OCI-LY7 (cell line): ENCODE results near the gene IQSEC1. TPM values are rescaled to one million over a fixed set of nuclear protein-coding genes. Genes with fewer than 3 reads are reported as not detected.
A peak's percentile ranks its signal among the peaks of the same experiment; 100 is the strongest.

Source experiments
- BruUV-seq: library from RNA; stranded (reverse); fragments of 400-500 nt; replicated peaks from 2 replicates; lab custom pipeline; 2021; lab: Mats Ljungman, UMichigan
- CTCF ChIA-PET: fragments of 300-600 bp; sonication (Branson Sonifier 250); formaldehyde crosslinking; loops from one replicate; lab custom pipeline; 2022; ENCODE audit warnings: antibody characterized with exemption; ENCODE audit not compliant: unreplicated experiment; lab: Charles Lee
- POLR2A ChIA-PET: fragments of 300-600 bp; sonication (Branson Sonifier 250); formaldehyde crosslinking; loops from one replicate; lab custom pipeline; 2022; ENCODE audit warnings: antibody characterized with exemption; lab: Charles Lee
- DNase-seq: peaks from one replicate; pipeline ENCODE4 v3.0.0-alpha.2; 2015; ENCODE audit warnings: low spot score
- H2AFZ ChIP-seq: fragments of 200-600 bp; sonication (generic), shearing (Covaris generic); 2 replicates; pipeline ENCODE4 v1.6.1; 2014; ENCODE audit warnings: mild to moderate bottlenecking, antibody characterized with exemption, low read length, moderate library complexity
- H3K27ac ChIP-seq: fragments of 200-600 bp; sonication (generic); 2 replicates; pipeline ENCODE4 v1.5.1; 2014; ENCODE audit warnings: mixed run types, low read depth, mild to moderate bottlenecking, moderate library complexity, low read length, inconsistent platforms; ENCODE audit not compliant: poor library complexity, severe bottlenecking
- H3K36me3 ChIP-seq: fragments of 200-600 bp; sonication (generic); 2 replicates; pipeline ENCODE4 v1.6.1; 2014; ENCODE audit warnings: mild to moderate bottlenecking, antibody characterized with exemption, low read length, moderate library complexity, mixed read lengths; ENCODE audit not compliant: insufficient read depth
- H3K4me1 ChIP-seq: fragments of 200-600 bp; sonication (generic); 2 replicates; pipeline ENCODE4 v1.5.1; 2014; ENCODE audit warnings: mild to moderate bottlenecking, low read length; ENCODE audit not compliant: insufficient read depth, poor library complexity, severe bottlenecking
- H3K4me2 ChIP-seq: fragments of 200-600 bp; sonication (generic); 2 replicates; pipeline ENCODE4 v1.6.1; 2014; ENCODE audit warnings: mild to moderate bottlenecking, low read length
- H3K4me3 ChIP-seq: fragments of 200-600 bp; sonication (generic); 2 replicates; pipeline ENCODE4 v1.5.1; 2014; ENCODE audit warnings: mild to moderate bottlenecking, low read depth, low read length; ENCODE audit not compliant: poor library complexity, severe bottlenecking
- H3K79me2 ChIP-seq: fragments of 200-600 bp; sonication (generic); 2 replicates; pipeline ENCODE4 v1.6.1; 2016; ENCODE audit warnings: low read depth, mild to moderate bottlenecking, low read length, moderate library complexity, mixed read lengths; ENCODE audit not compliant: insufficient read depth
- H3K9me2 ChIP-seq: fragments of 200-600 bp; sonication (generic); 2 replicates; pipeline ENCODE4 v1.6.1; 2016; ENCODE audit warnings: mild to moderate bottlenecking, low read length, mixed read lengths; ENCODE audit not compliant: insufficient read depth
- H3K9me3 ChIP-seq: fragments of 200-600 bp; sonication (generic); 2 replicates; pipeline ENCODE4 v1.6.1; 2014; ENCODE audit warnings: mild to moderate bottlenecking, mixed run types, low read length, mixed read lengths
- H4K20me1 ChIP-seq: fragments of 200-600 bp; sonication (generic); 2 replicates; pipeline ENCODE4 v1.6.1; 2014; ENCODE audit warnings: mild to moderate bottlenecking, antibody characterized with exemption, low read length, moderate library complexity, mixed read lengths; ENCODE audit not compliant: insufficient read depth
- CTCF ChIP-seq: fragments of 200-600 bp; sonication (generic); conservative IDR thresholded peaks from 2 replicates; pipeline ENCODE4 v1.5.1; 2014; ENCODE audit warnings: mild to moderate bottlenecking, antibody characterized with exemption, low read length, moderate library complexity, mixed read lengths
- EZH2phosphoT487 ChIP-seq: fragments of 200-600 bp; sonication (generic); IDR thresholded peaks from 2 replicates; pipeline ENCODE4 v1.6.1; 2018; ENCODE audit warnings: low read depth, borderline replicate concordance, mild to moderate bottlenecking, mixed run types, antibody characterized with exemption, low read length, moderate library complexity, mixed read lengths
- intact Hi-C: fragments of 100-400 bp; cut with micrococcal nuclease; formaldehyde crosslinking; loops from one replicate; pipeline ENCODE4 v1.10.0; 2022; ENCODE audit not compliant: unreplicated experiment
- total RNA-seq, 2 experiments: library from RNA; depleted of rRNA in 1 of 2; stranded (reverse); fragments of >200 nt in 1 of 2; shearing (Covaris generic) in 1 of 2; gene quantifications; 2 replicates each; pipeline ENCODE4 v1.2.3, GENCODE V29; 2014 to 2022

Gene IQSEC1
- total RNA-seq, 2 experiments from 2014 or later: 25.2 to 70.1 TPM

DNA sequence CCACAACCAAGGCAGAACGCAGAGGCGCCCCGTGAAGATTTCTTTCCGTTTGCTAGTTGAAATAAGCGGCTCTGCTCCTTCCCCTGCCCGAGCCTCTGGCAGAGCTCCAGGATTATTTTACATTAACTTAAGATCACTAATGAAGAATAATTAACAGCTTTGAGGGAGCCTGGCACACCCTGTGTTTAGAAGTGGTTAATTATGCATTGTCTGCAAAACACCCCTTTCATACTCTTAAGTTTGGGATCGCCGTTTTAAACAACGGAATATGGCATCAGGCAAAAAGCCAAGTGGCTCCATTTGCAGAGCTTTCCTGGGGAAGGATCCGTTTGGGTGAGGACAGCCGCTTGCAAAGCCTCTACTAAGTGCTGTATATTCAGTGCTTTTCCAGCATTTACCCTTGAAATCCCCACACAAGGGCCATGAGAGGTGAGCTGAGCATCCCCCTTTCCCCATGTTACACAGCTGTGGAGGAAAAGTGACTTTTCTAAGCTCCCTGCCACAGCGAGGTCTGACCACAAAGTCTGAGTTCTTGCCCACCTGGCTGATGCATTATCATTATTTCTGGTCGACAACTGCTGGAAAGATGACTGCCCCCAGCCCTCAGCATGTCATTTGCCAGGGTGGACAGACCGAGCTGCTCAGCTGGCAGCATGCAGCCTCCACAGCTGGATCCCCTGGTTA lies 33.9 kb downstream of the IQSEC1 start:
- H4K20me1 ChIP-seq: no peaks in the 10 kb centered on the region
- no peaks in the 10 kb centered on the region for H3K9me3 ChIP-seq
- H3K36me3 ChIP-seq: peaks cover 19% of the 10 kb centered on the region; the same call in 1 of the 2 replicates
- H3K27ac ChIP-seq: no peak overlapping the region
- POLR2A ChIA-PET: interaction anchor here (0.6 to 2.1 kb wide), 8 partner anchors 9 to 150 kb away, joined by 3 to 6 read pairs (median 4); no protein-coding TSS in a partner anchor
- intact Hi-C loops: no loop called here
- no TSS peak for BruUV-seq
- peaks cover 36% of the 10 kb centered on the region for H3K4me1 ChIP-seq
- no peak for DNase-seq
- CTCF ChIA-PET: no interaction called here
- H3K4me3 ChIP-seq: no peak overlapping the region
- H3K79me2 ChIP-seq: no peaks in the 10 kb centered on the region
- H2AFZ ChIP-seq: no peak overlapping the region
- H3K9me2 ChIP-seq: no peaks in the 10 kb centered on the region
- TF ChIP-seq CTCF (no peak), EZH2phosphoT487 (no peak)
- H3K4me2 ChIP-seq: peak overlapping the region; percentile 16; the same call in 1 of the 2 replicates

DNA sequence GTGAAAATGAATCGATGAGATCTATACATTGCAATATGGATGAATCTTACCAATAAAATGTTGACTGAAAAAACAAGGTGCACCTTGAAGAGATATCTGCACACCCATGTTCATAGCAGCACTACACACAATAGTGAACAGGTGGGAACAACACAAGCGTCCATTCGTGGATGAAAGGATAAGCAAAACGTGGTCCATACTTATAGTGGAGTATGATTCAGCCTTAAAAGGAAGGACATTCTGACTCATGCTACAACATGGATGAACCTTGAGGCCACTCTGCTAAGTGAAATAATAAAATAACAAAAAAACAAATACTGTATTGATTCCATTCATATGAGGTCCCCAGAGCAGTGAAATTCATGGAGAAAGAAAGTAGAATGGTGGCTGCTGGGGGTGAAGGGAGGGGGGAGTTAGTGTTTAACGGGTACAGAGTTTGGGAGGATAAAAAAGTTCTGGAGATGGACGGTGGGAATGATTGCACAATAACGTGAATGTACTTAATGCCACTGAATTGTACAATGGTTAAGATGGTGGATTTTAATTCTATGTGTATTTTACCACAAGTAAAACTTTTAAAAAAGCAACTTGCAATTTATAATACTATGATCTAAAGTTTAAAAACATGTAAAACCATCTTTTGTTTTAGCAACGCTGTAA lies 35.6 kb downstream of the IQSEC1 start:
- Histone ChIP-seq H4K20me1 (no peaks in the 10 kb centered on the region), H3K36me3 (peaks cover 15% of the 10 kb centered on the region; the same call in 1 of the 2 replicates), H2AFZ (no peak overlapping the region), H3K4me2 (no peak overlapping the region), H3K4me3 (no peak overlapping the region), H3K27ac (no peak overlapping the region), H3K9me3 (no peaks in the 10 kb centered on the region), H3K4me1 (peaks cover 27% of the 10 kb centered on the region), H3K79me2 (no peaks in the 10 kb centered on the region), H3K9me2 (no peaks in the 10 kb centered on the region)
- BruUV-seq: no TSS peak
- intact Hi-C loops: no loop called here
- ChIA-PET CTCF (no interaction called here), POLR2A (no interaction called here)
- DNase-seq: no peak
- TF ChIP-seq CTCF (no peak), EZH2phosphoT487 (no peak)
